Measurements from ENCODE around the gene SAPCD2. TPM values are rescaled to one million over a fixed set of nuclear protein-coding genes. Genes with fewer than 3 reads are reported as not detected.

The SAPCD2 gene
- total and polyA plus RNA-seq, 2 experiments from 2014 or later, result 13.4 to 60.3 TPM

- TF ChIP-seq CTCF (conservative IDR thresholded peaks at IDR 0.05; ENCODE audit: low read depth in 2 of 2) (no peak), ETS1 (IDR thresholded peaks at IDR 0.05) (no peak), ZNF331 (CRISPR knock-in tag; IDR thresholded peaks at IDR 0.05; ENCODE audit: low read depth) (no peak), JUNB (IDR thresholded peaks at IDR 0.05; ENCODE audit: unreplicated experiment) (no peak), EZH2 (IDR thresholded peaks at IDR 0.05; ENCODE audit: low read depth, unreplicated experiment) (no peak)
These were observed 12.6 kb upstream of the SAPCD2 start (continued) for GRCh38 chr9:137082925-137083290.

- Mint-ChIP-seq H3K4me1 (peaks cover 7% of the 10 kb centered on the region), H3K27me3 (ENCODE audit: insufficient read depth, low read depth, poor library complexity) (peaks cover 39% of the 10 kb centered on the region), H3K36me3 (ENCODE audit: low read depth) (no peaks in the 10 kb centered on the region), H3K9me3 (no peaks in the 10 kb centered on the region; the same call in 2 of the 3 replicates), H3K27ac (no peak overlapping the region), H3K4me3 (no peak overlapping the region)
- H4K20me1 ChIP-seq (replicated peaks; ENCODE audit: insufficient read depth), result 0 out of 2 replicates have a peak, but pooled peaks cover 6% of the 10 kb centered on the region
- DNase-seq (ENCODE audit: low spot score) (no peak), ATAC-seq (no peak)
- H3K4me3 ChIP-seq, result no peak overlapping the region
- peaks cover 31% of the 10 kb centered on the region for H3K27me3 ChIP-seq (ENCODE audit: insufficient read depth)
- no peak overlapping the region for H3K4me2 ChIP-seq
- peaks cover 4% of the 10 kb centered on the region for H3K4me1 ChIP-seq (ENCODE audit: insufficient read depth)
- no peak overlapping the region for H3K27ac ChIP-seq (ENCODE audit: low read depth)
- no peak overlapping the region for H2AFZ ChIP-seq
- peaks cover 24% of the 10 kb centered on the region; the same call in 1 of the 2 replicates for H3F3A ChIP-seq (replicated peaks; ENCODE audit: low read depth)
- H3K36me3 ChIP-seq (ENCODE audit: insufficient read depth), result no peaks in the 10 kb centered on the region
- no peaks in the 10 kb centered on the region for H3K9me2 ChIP-seq (ENCODE audit: insufficient read depth)
- no peaks in the 10 kb centered on the region for H3K79me2 ChIP-seq (replicated peaks; ENCODE audit: insufficient read depth)
- no peak for TF ChIP-seq ETS1 (IDR thresholded peaks at IDR 0.05)
- TF ChIP-seq NANOG (IDR thresholded peaks at IDR 0.05; ENCODE audit: borderline replicate concordance), result no peak
- no peak for TF ChIP-seq ZNF114 (CRISPR knock-in tag; IDR thresholded peaks at IDR 0.05)
- TF ChIP-seq JUNB (IDR thresholded peaks at IDR 0.05; ENCODE audit: unreplicated experiment), result no peak
- TF ChIP-seq EZH2 (IDR thresholded peaks at IDR 0.05; ENCODE audit: low read depth, unreplicated experiment), result no peak
- TF ChIP-seq EZH2phosphoT487 (IDR thresholded peaks at IDR 0.05; ENCODE audit: unreplicated experiment), result no peak
- no peak for TF ChIP-seq REST (IDR thresholded peaks at IDR 0.05; ENCODE audit: unreplicated experiment)
These were observed 12.0 kb upstream of the SAPCD2 start for GRCh38 chr9:137082222-137082924.
